SKM-1 treated with dmso at 0.1 percent for 144 hours (cell line): Measurements from ENCODE around the gene MR1.
A peak's percentile ranks its signal among the peaks of the same experiment; 100 is the strongest.

ENCODE experiments used
- DNase-seq: peaks from one replicate; lab custom pipeline; 2025; ENCODE audit not compliant: unreplicated experiment; lab: John Stamatoyannopoulos, UW

Gene MR1

GRCh38 chr1:181089676-181090544 lies 56.1 kb downstream of the MR1 start:
- DNase-seq = peak; percentile 77

GRCh38 chr1:181090641-181091126 lies 56.9 kb downstream of the MR1 start:
- DNase-seq = peak; percentile 28

- no peak for DNase-seq
Observed at GRCh38 chr1:181091309-181092040, 57.7 kb downstream of the MR1 start.

GRCh38 chr1:181092056-181092455 lies 58.3 kb downstream of the MR1 start:
- DNase-seq = no peak

GRCh38 chr1:181092883-181093458 lies 59.2 kb downstream of the MR1 start:
- no peak for DNase-seq

GRCh38 chr1:181094416-181095212 lies 60.8 kb downstream of the MR1 start:
- DNase-seq = no peak

- DNase-seq = no peak
Observed at GRCh38 chr1:181095260-181095659, 61.5 kb downstream of the MR1 start.

GRCh38 chr1:181095763-181096184 lies 62.0 kb downstream of the MR1 start:
- DNase-seq = no peak

- DNase-seq = no peak
Observed at GRCh38 chr1:181097242-181097641, 63.5 kb downstream of the MR1 start.

- DNase-seq = peak; percentile 89
Observed at GRCh38 chr1:181099152-181100014, 65.6 kb downstream of the MR1 start.

- DNase-seq = no peak
Observed at GRCh38 chr1:181100015-181100905, 66.5 kb downstream of the MR1 start.

GRCh38 chr1:181100934-181101333 lies 67.2 kb downstream of the MR1 start:
- DNase-seq = no peak

- DNase-seq = no peak
Observed at GRCh38 chr1:181101581-181102226, 67.9 kb downstream of the MR1 start.

- no peak for DNase-seq
Observed at GRCh38 chr1:181102841-181103240, 69.1 kb downstream of the MR1 start.

GRCh38 chr1:181103399-181103798 lies 69.6 kb downstream of the MR1 start:
- no peak for DNase-seq

GRCh38 chr1:181104042-181104789 lies 70.4 kb downstream of the MR1 start:
- peak; percentile 35 for DNase-seq

- no peak for DNase-seq
Observed at GRCh38 chr1:181104790-181105133, 71.0 kb downstream of the MR1 start.
